Upper lobe of left lung (tissue), 4 donors: ENCODE data around the gene DLGAP4.

Experiments used
- CTCF ChIP-seq, 6 experiments: fragments of 450-650 bp in 4 of 6; fragments of 200-600 bp in 2 of 6; sonication (generic) in 2 of 6; IDR thresholded peaks; one replicate each; pipeline ENCODE4 v1.5.1; 2016 to 2019; ENCODE audit warnings: antibody characterized with exemption in 6 of 6
- EP300 ChIP-seq, 4 donors: sonication (generic); formaldehyde crosslinking; IDR thresholded peaks; one replicate each; pipeline ENCODE4 v1.5.1; 2017; ENCODE audit warnings: antibody characterized with exemption in 4 of 4, control low read depth in 2 of 4

GRCh38 chr20:36396340-36396739 lies 90.2 kb downstream of the DLGAP4 start:
- TF ChIP-seq EP300 (IDR thresholded peaks at IDR 0.05) (no peak), CTCF (IDR thresholded peaks at IDR 0.05) (no peak)
